ENCODE measurements around the gene GALK2.
A peak's percentile ranks its signal among the peaks of the same experiment; 100 is the strongest.
"Not testable (repeated sequence)": the region's sequence is repeated elsewhere in the genome, so short reads cannot be mapped to it uniquely, and the experiment has no call there.

Gene GALK2

DNA sequence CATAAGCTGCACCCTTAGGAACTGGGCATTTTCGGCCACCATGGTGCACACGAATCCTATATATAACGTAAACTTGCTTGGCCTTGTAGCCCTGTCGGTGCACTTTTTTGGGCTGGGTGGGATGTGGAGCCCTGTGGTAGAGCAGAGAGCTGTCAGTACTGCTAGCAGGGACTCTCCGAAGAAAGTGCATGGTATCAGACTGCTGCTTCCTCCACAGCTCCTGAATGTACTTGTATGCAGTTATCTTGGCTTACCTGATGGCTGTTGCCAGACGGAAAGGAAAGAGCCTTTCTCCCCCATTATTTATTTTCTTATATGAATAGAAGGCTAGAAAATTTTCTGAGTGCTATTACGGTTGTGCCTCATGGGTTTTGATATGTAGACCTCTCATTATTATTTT is 8.4 kb downstream of the GALK2 start:
- TF ChIP-seq, protein P1, sequence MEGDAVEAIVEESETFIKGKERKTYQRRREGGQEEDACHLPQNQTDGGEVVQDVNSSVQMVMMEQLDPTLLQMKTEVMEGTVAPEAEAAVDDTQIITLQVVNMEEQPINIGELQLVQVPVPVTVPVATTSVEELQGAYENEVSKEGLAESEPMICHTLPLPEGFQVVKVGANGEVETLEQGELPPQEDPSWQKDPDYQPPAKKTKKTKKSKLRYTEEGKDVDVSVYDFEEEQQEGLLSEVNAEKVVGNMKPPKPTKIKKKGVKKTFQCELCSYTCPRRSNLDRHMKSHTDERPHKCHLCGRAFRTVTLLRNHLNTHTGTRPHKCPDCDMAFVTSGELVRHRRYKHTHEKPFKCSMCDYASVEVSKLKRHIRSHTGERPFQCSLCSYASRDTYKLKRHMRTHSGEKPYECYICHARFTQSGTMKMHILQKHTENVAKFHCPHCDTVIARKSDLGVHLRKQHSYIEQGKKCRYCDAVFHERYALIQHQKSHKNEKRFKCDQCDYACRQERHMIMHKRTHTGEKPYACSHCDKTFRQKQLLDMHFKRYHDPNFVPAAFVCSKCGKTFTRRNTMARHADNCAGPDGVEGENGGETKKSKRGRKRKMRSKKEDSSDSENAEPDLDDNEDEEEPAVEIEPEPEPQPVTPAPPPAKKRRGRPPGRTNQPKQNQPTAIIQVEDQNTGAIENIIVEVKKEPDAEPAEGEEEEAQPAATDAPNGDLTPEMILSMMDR (IDR thresholded peaks at IDR 0.05; ENCODE audit: low read depth, low read length): no peak
- no peak overlapping the region for H3K4me3 ChIP-seq (ENCODE audit: low read depth, low read length)
- in situ Hi-C loops (cut with HindIII; ENCODE audit: low sequenced_read_pairs): no loop called here
- DNase-seq (ENCODE audit: low read depth, low spot score): no peak

DNA sequence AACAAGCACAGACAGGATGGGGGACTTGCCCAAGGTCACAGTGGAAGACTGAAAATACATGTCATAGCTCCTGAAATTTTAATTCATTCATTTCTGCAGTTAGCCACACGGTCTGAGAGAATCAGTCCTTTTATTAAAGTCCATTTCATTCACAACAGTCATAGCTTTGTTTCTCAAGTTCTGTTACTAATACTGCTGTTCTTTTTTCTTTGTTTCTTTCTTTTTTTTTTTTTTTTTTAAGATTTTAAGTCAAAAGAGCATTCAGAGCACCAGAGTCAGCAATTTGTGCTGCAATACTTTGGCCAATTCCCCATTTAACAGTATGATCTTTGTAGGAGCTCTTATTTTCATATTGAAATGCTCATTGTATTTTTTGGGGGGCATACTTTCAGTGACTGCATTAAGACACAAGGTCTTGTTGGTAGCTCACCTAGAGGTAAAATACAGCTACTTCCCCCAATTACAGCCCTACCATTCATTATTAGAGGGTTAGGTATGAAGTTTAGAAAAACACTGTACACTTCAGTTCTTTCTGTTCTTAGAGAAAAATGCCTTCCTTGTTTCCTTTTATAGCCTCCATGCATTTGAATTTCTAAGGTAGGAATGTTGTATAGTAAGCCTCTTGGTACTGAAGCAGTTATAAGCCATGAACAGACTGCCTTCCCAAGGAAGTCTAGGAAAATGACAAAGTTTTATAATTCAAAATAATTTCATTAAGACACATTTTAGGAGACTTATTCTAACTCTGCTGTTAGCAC is 9.6 kb downstream of the GALK2 start:
- in situ Hi-C loops (cut with HindIII; ENCODE audit: low sequenced_read_pairs): no loop called here
- TF ChIP-seq, protein P1 (IDR thresholded peaks at IDR 0.05; ENCODE audit: low read depth, low read length): no peak
- DNase-seq (ENCODE audit: low read depth, low spot score): no peak

DNA sequence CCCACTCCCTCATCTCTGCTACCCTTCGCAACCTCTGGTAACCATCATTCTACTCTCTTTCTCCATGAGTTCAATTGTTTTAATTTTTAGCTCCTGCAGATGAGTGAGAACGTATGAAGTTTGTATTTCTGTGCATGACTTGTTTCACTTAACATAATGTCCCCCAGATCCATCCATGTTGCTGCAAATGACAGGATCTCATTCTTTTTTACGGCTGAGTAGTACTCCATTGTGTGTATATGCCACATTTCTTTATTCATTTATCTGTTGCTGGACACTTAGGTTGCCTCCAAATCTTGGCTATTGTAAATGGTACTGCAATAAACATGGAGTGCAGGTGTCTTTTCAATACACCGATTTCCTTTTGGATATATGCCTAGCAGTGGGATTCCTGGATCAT is 12.1 kb downstream of the GALK2 start:
- H3K4me3 ChIP-seq (ENCODE audit: low read depth, low read length): no peak overlapping the region
- no peak for DNase-seq (ENCODE audit: low read depth, low spot score)
- in situ Hi-C loops (cut with HindIII; ENCODE audit: low sequenced_read_pairs): no loop called here
- TF ChIP-seq, protein P1 (IDR thresholded peaks at IDR 0.05; ENCODE audit: low read depth, low read length): no peak

More for the DNA sequence above, 9.6 kb downstream of the GALK2 start:
- H3K4me3 ChIP-seq (ENCODE audit: low read depth, low read length): no peak overlapping the region

DNA sequence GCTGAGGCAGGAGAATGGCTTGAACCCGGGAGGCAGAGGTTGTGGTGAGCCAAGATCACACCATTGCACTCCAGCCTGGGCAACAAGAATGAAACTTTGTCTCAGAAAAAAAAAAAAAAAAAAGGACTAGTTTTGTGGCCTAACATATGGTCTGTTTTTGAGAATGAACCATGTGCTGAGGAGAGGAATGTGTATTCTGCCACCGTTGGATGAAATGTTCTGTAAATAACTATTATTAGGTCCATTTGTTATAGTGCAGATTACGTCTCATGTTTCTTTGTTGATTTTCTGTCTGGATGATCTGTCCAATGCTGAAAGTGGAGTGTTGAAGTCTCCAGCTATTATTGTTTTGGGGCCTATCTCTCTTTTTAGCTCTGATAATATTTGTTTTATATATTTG is 13.7 kb downstream of the GALK2 start:
- in situ Hi-C loops (cut with HindIII; ENCODE audit: low sequenced_read_pairs); H3K4me3 ChIP-seq (ENCODE audit: low read depth, low read length); DNase-seq (ENCODE audit: low read depth, low spot score): not testable (repeated sequence)

DNA sequence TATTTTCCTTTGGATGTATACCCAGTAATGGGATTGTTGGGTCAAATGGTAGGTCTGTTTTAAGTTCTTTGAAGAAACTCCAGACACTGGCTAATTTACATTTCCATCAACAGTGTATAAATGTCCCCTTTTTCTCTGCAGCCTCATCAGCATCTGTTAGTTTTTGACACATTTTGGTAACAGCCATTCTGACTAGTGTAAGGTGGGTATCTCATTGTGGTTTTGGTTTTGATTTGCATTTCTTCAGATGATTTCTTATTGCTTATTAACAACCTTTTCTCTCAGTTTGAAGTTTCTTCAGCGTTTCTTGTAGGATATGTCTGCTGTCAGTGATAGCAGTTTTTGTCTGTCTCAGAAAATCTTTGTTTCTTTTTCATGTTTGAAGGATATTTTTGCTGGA is 15.4 kb downstream of the GALK2 start:
- in situ Hi-C loops (cut with HindIII; ENCODE audit: low sequenced_read_pairs): no loop called here
- no peak for DNase-seq (ENCODE audit: low read depth, low spot score)
- TF ChIP-seq, protein P1 (IDR thresholded peaks at IDR 0.05; ENCODE audit: low read depth, low read length): no peak
- H3K4me3 ChIP-seq (ENCODE audit: low read depth, low read length): no peak overlapping the region

DNA sequence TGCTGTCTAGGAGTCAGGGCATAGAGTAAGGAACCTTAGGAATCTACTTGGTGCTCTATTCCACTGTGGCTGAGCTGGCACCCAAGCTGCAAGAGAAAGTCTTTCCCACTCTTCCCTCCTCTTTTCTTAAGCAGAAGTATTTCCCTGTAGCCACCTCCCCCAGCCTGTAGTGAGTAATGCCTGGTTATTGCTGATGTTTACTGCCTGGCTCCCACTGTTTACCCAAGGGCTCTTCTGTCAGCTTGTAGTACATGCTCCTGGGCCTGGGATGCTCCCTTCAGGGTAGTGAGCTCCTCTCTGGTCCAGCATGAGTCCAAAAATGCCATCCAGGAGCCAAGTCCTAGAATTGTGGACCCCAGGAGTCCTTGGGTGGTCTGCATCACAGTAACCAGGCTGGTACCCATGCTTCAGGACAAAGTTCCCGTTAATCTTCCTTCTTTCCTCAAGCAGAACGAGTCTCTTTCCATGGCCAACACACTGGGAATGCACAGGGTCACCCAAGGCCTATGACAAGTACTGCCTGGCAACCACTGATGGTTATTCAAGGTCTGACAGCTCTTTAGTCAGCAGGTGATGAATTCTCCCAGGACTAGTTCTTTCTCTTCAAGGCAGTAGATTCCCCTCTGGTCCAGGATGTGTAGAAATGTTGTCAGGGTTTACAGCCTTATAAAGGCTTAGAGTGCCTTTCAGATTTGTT is 17.6 kb downstream of the GALK2 start:
- DNase-seq (ENCODE audit: low read depth, low spot score): peak; percentile 20
- no peak overlapping the region for H3K4me3 ChIP-seq (ENCODE audit: low read depth, low read length)
- in situ Hi-C loops (cut with HindIII; ENCODE audit: low sequenced_read_pairs): no loop called here
- TF ChIP-seq, protein P1 (IDR thresholded peaks at IDR 0.05; ENCODE audit: low read depth, low read length): no peak

DNA sequence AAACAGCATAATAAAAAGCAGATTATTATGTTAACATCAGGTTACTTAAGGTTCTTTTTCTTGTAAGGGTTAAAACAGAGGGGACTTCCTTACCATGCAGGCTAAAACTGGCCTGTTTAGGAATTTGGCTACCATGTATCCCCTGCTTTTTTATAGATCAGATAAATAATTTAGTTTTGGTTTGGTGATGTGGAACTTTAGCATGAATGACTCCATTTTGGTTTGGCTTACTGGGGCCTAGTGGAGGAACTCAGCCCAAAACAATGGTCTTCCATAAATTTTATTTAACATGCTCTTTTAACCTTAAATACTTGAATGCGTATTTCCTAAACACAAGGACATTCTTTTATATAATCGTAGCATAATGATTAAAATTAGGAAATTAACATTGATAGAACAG is 18.9 kb downstream of the GALK2 start:
- H3K4me3 ChIP-seq (ENCODE audit: low read depth, low read length): no peak overlapping the region
- no peak for DNase-seq (ENCODE audit: low read depth, low spot score)
- in situ Hi-C loops (cut with HindIII; ENCODE audit: low sequenced_read_pairs): no loop called here
- TF ChIP-seq, protein P1 (IDR thresholded peaks at IDR 0.05; ENCODE audit: low read depth, low read length): no peak

Measured in astrocyte of the spinal cord (primary cell).